PC-3 (cell line): Measurements from ENCODE around the gene LIPH. TPM values are rescaled to one million over a fixed set of nuclear protein-coding genes. Genes with fewer than 3 reads are reported as not detected.
A peak's percentile ranks its signal among the peaks of the same experiment; 100 is the strongest.

ENCODE experiments used
- ATAC-seq: fragments of 200-7000 bp; cut with Tn5 transposase; 2 replicates; pipeline ENCODE4 v1.9.1; 2020; ENCODE audit warnings: mild to moderate bottlenecking, moderate library complexity
- BruUV-seq: library from RNA; stranded (reverse); fragments of 400-500 nt; replicated peaks from 2 replicates; lab custom pipeline; 2021; lab: Mats Ljungman, UMichigan
- CTCF ChIA-PET: fragments of 300-600 bp; sonication (Branson Sonifier 250); formaldehyde crosslinking; loops from one replicate; lab custom pipeline; 2022; ENCODE audit warnings: antibody characterized with exemption; lab: Charles Lee
- POLR2A ChIA-PET: fragments of 300-600 bp; sonication (Branson Sonifier 250); formaldehyde crosslinking; loops from one replicate; lab custom pipeline; 2022; ENCODE audit warnings: antibody characterized with exemption; ENCODE audit not compliant: unreplicated experiment; lab: Charles Lee
- DNase-seq: peaks from one replicate; pipeline ENCODE4 v3.0.0-alpha.2; 2015
- H2AFZ ChIP-seq: fragments of 300-600 bp; sonication (generic); 2 replicates; pipeline ENCODE4 v1.6.0; 2016; ENCODE audit warnings: antibody characterized with exemption, low read length
- H3F3A ChIP-seq: fragments of 300-600 bp; sonication (generic); one replicate; pipeline ENCODE4 v1.6.0; 2017; ENCODE audit warnings: antibody characterized with exemption, low read length, control low read depth, mild to moderate bottlenecking; ENCODE audit not compliant: unreplicated experiment
- H3K27ac ChIP-seq: fragments of 300-600 bp; sonication (generic); 2 replicates; pipeline ENCODE4 v1.5.1; 2016; ENCODE audit warnings: mild to moderate bottlenecking, low read length
- H3K27me3 ChIP-seq: fragments of 300-600 bp; sonication (generic); 2 replicates; pipeline ENCODE4 v1.6.1; 2016; ENCODE audit warnings: low read length, mixed read lengths
- H3K36me3 ChIP-seq: fragments of 300-600 bp; sonication (generic); 2 replicates; pipeline ENCODE4 v1.6.1; 2016; ENCODE audit warnings: low read depth, mixed run types, low read length, mixed read lengths
- H3K4me1 ChIP-seq: fragments of 300-600 bp; sonication (generic); 2 replicates; pipeline ENCODE4 v1.5.1; 2016; ENCODE audit warnings: low read length; ENCODE audit not compliant: insufficient read depth
- H3K4me2 ChIP-seq: fragments of 300-600 bp; sonication (generic); 2 replicates; pipeline ENCODE4 v1.6.0; 2016; ENCODE audit warnings: low read length
- H3K4me3 ChIP-seq: fragments of 300-600 bp; sonication (generic); 2 replicates; pipeline ENCODE4 v1.5.1; 2016; ENCODE audit warnings: mild to moderate bottlenecking, low read length, mixed read lengths
- H3K79me2 ChIP-seq: fragments of 300-600 bp; sonication (generic); 2 replicates; pipeline ENCODE4 v1.6.1; 2017; ENCODE audit warnings: low read length, mixed read lengths
- H3K9ac ChIP-seq: fragments of 300-600 bp; sonication (generic); 2 replicates; pipeline ENCODE4 v1.6.0; 2016; ENCODE audit warnings: mild to moderate bottlenecking, low read length
- H3K9me2 ChIP-seq: fragments of 300-600 bp; sonication (generic); replicated peaks from 2 replicates; pipeline ENCODE4 v1.6.1; 2016; ENCODE audit warnings: mixed run types, low read length, mixed read lengths
- H3K9me3 ChIP-seq: fragments of 300-600 bp; sonication (generic); 2 replicates; pipeline ENCODE4 v1.6.1; 2016; ENCODE audit warnings: low read length, mixed read lengths
- H4K20me1 ChIP-seq: fragments of 300-600 bp; sonication (generic); 2 replicates; pipeline ENCODE4 v1.6.1; 2016; ENCODE audit warnings: low read length, mixed read lengths
- CTCF ChIP-seq: fragments of 300-600 bp; sonication (generic); conservative IDR thresholded peaks from 2 replicates; pipeline ENCODE4 v1.5.1; 2017; ENCODE audit warnings: antibody characterized with exemption, low read depth, mild to moderate bottlenecking, low read length
- EZH2 ChIP-seq: fragments of 300-600 bp; sonication (generic); IDR thresholded peaks from one replicate; pipeline ENCODE4 v1.6.1; 2017; ENCODE audit warnings: antibody characterized with exemption, mild to moderate bottlenecking, low read length; ENCODE audit not compliant: unreplicated experiment
- EZH2phosphoT487 ChIP-seq: fragments of 300-600 bp; sonication (generic); IDR thresholded peaks from 2 replicates; pipeline ENCODE4 v1.6.1; 2018; ENCODE audit warnings: mild to moderate bottlenecking, antibody characterized with exemption, low read length, borderline replicate concordance
- intact Hi-C: fragments of 100-400 bp; cut with micrococcal nuclease; formaldehyde crosslinking; loops from 2 replicates; pipeline ENCODE4 v1.9.0; 2023
- total RNA-seq: library from RNA; depleted of rRNA; stranded (reverse); fragments of >200 nt; gene quantifications from 2 replicates; pipeline ENCODE4 v1.2.3, GENCODE V29; 2014

The LIPH gene
- total RNA-seq, 1 experiment from 2014 or later: 1.0 TPM

GRCh38 chr3:185555101-185555501 is 2.7 kb upstream of the LIPH start:
- no peak overlapping the region for H2AFZ ChIP-seq
- no TSS peak for BruUV-seq
- POLR2A ChIA-PET: no interaction called here

GRCh38 chr3:185549651-185550111 is 2.7 kb downstream of the LIPH start:
- no peaks in the 10 kb centered on the region for H3K27me3 ChIP-seq
- no peak overlapping the region; the same call in 1 of the 2 replicates for H3K4me3 ChIP-seq
- H3K9me3 ChIP-seq: no peaks in the 10 kb centered on the region
- H3K36me3 ChIP-seq: no peaks in the 10 kb centered on the region
- peak; percentile 1 for ATAC-seq
- DNase-seq: peak; percentile 60
- H3K9ac ChIP-seq: no peak overlapping the region
- H3K4me2 ChIP-seq: peak overlapping the region; percentile 40
- peak overlapping the region; percentile 63 for H3K27ac ChIP-seq
- no peaks in the 10 kb centered on the region for H4K20me1 ChIP-seq
- H3K4me1 ChIP-seq: peaks cover 63% of the 10 kb centered on the region
- BruUV-seq: no TSS peak
- CTCF ChIA-PET: no interaction called here
- H3K9me2 ChIP-seq: no peaks in the 10 kb centered on the region
- H2AFZ ChIP-seq: no peak overlapping the region
- POLR2A ChIA-PET: no interaction called here
- H3K79me2 ChIP-seq: no peaks in the 10 kb centered on the region
- TF ChIP-seq EZH2phosphoT487 (no peak), CTCF (no peak), EZH2 (no peak)
- peaks cover 7% of the 10 kb centered on the region for H3F3A ChIP-seq
- intact Hi-C loops: loop anchor here (1.0 to 10.0 kb wide), 3 partner anchors 9 to 212 kb away; partner anchors contain the start of gene MAP3K13

More at GRCh38 chr3:185555101-185555501, 2.7 kb upstream of the LIPH start:
- intact Hi-C loops: loop anchor here (5.0 to 10.0 kb wide), 2 partner anchors 190 to 213 kb away; partner anchors contain the start of gene MAP3K13
- Histone ChIP-seq H3K36me3 (no peaks in the 10 kb centered on the region), H3K9me3 (no peaks in the 10 kb centered on the region), H4K20me1 (no peaks in the 10 kb centered on the region), H3K79me2 (no peaks in the 10 kb centered on the region), H3K4me1 (peaks cover 44% of the 10 kb centered on the region), H3K9me2 (no peaks in the 10 kb centered on the region), H3K9ac (no peak overlapping the region), H3K27me3 (no peaks in the 10 kb centered on the region), H3K4me2 (no peak overlapping the region), H3K27ac (no peak overlapping the region), H3F3A (no peaks in the 10 kb centered on the region), H3K4me3 (no peak overlapping the region)
- ATAC-seq: no peak
- CTCF ChIA-PET: no interaction called here
- no peak for DNase-seq
- TF ChIP-seq CTCF (no peak), EZH2phosphoT487 (no peak), EZH2 (no peak)

GRCh38 chr3:185549122-185549521 is 3.3 kb downstream of the LIPH start:
- no peak overlapping the region for H3K9ac ChIP-seq
- H3K36me3 ChIP-seq: no peaks in the 10 kb centered on the region
- H3K4me3 ChIP-seq: no peak overlapping the region; the same call in 1 of the 2 replicates
- H3K27me3 ChIP-seq: no peaks in the 10 kb centered on the region
- intact Hi-C loops: loop anchor here (1.0 to 5.0 kb wide), 2 partner anchors 9 to 212 kb away; no protein-coding TSS in a partner anchor
- no peak overlapping the region for H2AFZ ChIP-seq
- peak; percentile 32 for ATAC-seq
- TF ChIP-seq EZH2phosphoT487 (no peak), CTCF (no peak), EZH2 (no peak)
- no TSS peak for BruUV-seq
- peaks cover 9% of the 10 kb centered on the region for H3F3A ChIP-seq
- H3K27ac ChIP-seq: peak overlapping the region; percentile 63
- no peaks in the 10 kb centered on the region for H4K20me1 ChIP-seq
- ChIA-PET POLR2A (no interaction called here), CTCF (no interaction called here)
- peak; percentile 99 for DNase-seq
- H3K9me2 ChIP-seq: no peaks in the 10 kb centered on the region
- H3K9me3 ChIP-seq: no peaks in the 10 kb centered on the region
- no peaks in the 10 kb centered on the region for H3K79me2 ChIP-seq
- peak overlapping the region; percentile 40 for H3K4me2 ChIP-seq
- peaks cover 66% of the 10 kb centered on the region for H3K4me1 ChIP-seq
